Measurements from ENCODE around the gene CLEC10A.
"Not testable (repeated sequence)": the region's sequence is repeated elsewhere in the genome, so short reads cannot be mapped to it uniquely, and the experiment has no call there.

CLEC10A gene

DNA sequence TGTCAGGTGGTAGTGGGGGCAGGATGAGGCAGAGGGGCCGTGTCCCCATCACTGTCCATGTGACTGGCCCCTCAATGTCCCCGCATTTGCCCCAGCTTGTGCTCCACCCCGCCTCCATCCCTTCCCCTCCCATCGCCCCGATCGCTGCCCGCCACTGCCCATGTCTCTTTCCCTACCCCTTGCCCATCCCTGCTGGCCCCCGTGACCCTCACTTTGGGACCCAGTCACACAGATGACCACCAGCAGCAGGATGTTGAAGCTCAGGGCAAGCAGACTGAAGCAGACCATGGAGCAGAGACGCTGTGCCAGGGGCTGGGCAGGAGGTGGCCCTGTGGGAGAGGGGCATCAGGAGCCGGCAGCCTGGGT is 28.5 kb upstream of the CLEC10A start:
- no peak for DNase-seq (ENCODE audit: low spot score)

DNA sequence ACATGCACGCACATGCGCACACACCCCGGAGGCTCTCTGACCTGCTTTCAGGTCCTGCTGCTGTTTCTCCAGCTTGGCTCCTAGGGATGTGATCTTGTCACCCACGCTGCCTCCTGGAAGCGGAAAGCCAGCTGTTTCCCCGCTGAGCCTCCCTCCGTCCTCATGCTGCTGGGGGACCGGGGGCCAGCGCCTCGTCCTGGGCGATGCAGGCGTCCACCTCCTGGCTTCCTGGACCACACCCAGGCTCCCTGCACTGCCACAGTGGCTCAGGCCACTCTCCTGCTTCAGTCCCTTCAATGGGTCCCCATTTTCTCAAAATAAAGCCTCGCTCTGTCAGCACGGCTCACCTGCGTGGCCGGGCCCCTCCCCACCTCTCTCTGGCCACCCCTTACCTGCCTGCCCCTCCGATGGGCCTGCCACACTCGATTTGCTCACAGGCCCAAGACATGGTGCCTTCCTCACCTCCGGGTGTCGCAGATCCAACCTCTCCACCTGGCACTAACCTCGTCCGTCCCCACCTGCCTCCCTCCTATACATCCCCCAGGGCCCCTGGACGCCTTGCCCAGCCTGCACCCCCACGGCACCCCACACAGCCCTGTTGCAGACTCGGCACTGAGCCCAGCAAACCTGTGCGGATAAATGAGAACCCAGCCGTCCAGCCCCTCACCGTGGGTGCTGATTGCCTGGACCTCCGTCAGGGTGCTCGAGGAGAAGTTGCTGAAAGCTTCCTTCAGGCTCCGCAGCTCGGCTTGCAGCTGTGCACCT is 27.9 kb upstream of the CLEC10A start:
- DNase-seq (ENCODE audit: low spot score): no peak

DNA sequence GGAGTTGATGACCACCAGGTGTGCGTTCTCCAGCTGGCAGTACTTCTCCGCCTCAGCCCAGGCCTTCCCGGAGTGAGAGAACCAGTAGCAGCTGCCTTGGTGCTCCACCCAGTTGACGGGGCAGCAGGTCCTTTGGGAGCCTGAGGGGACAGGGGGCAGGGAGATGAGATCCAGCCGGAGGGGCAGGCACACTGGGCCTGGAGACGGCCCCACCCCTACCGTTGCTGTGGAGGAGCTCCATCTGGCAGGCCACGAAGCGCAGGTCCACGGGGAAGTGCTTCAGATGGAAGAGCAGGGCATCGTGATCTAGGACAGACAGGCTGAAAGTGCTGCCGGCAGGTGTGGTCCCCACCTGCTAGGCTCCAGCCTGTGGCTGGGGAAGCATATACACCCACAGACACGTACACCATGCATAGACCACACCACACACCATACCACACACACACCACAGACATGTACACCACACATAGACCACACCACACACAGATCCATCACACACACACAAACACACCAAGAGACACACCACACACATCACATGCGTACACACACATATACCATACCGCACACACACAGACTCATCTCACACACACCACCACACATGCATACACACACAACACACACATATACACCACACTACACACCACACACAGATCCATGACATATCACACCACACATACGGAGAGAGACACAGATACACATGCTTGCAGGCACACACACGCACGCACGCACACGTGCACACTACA is 27.1 kb upstream of the CLEC10A start:
- no peak for DNase-seq (ENCODE audit: low spot score)

DNA sequence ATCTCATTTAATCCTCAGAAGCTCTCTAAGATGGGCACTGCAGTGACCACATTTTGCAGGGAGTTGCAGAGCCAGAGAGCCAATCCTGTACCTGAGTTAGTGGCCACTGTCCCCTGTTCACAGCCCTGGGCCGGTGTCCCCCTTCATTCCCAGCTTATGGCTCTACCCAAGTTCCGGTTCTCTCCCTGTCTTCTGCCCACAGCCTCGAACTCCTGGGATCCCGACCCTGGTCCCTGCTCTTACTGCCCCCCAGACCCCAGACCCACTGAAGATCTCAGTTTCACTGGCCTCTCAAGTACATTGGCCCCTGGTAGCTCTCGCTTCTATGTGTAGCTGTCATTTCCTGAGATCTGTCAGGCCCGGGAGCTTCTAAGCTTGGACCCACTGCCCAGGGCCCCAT is 22.4 kb upstream of the CLEC10A start:
- no peak for DNase-seq (ENCODE audit: low spot score)

DNA sequence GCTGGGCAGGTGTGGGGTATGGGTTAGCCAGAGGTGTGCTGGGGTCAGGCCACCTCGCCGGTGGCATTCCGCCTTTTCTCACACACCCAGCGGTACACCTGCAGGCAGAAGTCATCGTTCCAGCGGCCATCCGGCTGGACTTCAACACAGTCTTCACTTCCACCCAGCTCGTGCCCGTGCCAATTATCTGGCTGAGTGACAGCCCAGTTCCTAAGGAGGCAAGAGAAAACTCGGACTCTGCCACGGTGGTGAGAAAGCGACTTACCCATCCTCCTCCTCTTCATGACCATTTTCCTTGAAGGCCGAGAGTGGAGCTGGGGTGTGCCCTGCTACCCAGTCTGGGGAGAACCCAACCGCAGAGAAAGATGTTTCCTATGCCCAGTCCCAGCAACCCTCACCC is 21.5 kb upstream of the CLEC10A start:
- DNase-seq (ENCODE audit: low spot score): no peak

DNA sequence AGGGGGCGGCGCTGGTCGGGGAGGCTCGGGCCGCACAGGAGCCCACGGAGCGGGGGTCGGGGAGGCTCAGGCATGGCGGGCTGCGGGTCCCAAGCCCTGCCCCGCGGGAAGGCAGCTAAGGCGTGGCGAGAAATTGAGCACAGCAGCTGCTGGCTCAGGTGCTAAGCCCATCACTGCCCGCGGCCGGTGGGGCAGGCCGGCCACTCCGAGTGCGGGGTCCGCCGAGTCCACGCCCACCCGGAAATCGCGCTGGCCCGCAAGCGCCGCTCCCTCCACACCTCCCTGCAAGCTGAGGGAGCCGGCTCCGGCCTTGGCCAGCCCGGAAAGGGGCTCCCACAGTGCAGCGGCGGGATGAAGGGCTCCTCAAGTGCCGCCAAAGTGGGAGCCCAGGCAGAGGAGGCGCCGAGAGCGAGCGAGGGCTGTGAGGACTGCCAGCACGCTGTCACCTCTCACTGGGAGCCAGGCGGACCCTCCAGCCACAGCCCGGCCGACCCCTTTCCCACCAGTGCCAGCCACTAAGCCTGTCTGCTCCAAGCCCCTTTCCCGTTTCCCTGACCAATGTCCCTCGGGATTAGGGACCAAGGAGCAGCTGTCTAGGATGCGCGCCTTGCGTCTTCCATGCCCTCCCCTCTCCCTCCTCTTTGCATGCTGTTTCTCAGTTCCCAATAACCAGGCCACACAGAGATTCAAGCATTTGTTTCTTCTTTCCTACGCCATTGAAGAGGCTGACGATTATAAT is 20.8 kb upstream of the CLEC10A start:
- not testable (repeated sequence) for DNase-seq (ENCODE audit: low spot score)

DNA sequence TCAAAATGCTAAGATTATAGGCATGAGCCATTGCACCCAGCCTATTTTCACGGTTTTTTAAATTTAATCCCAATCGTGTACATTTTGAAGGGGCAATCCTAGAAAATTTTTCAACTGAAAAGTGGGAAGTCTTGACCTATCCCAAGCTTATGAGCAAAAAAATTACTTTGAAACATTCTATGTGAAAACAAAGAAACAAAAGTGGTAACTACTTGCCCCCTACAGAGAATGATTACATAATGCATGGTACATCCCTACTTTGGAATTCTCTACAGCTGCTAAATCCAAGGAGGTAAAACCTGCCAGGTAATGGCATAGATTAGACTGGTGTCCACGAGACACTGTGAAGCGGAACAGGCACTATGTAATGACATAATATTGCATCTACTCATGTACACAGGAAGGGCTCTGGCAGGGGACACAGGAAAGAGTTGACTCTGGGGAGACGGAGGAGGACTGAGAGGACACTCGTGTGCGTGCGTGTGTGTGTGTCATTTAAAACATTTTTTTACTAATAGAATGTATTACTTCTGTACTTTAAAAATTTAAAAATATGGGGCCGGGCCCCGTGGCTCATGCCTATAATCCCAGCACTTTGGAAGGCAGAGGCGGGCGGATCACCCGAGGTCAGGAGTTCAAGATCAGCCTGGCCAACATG is 18.9 kb upstream of the CLEC10A start:
- no peak for DNase-seq (ENCODE audit: low spot score)

DNA sequence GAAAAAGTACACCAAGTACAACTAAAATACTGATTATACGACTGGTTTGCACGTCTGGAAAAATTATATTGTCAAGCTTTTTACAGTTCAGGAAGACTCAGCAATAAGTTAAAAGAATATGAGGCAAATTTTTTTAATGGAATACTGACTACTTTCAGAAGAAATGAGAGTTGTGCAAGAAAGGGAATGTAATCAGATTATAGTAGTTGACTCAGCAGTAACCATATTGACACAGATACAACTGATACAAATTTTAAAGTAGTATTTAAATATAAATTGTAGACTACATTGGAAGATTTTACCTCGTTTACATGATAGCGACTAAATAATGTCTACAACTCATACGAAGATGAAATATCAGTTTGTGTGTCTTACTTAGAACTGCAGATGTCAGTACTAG is 17.9 kb upstream of the CLEC10A start:
- no peak for DNase-seq (ENCODE audit: low spot score)

DNA sequence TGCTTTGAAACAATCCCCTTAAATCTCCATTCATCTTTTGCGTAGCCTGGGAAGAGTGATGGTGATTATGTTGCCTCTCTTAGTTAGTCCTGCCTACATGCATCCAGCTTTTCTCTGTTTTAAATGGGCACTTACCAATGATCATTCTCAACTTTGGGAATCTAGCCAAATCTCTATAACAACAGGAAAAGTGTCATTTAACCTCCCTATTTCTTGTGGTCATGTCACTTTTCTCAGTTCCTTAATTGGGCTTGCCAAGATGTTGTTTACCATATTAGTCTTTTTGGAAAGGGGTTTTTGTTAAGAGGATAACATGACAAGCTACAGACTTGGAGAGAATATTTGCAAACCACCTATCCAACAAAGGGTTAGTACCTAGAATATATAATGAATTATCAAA is 15.6 kb upstream of the CLEC10A start:
- DNase-seq (ENCODE audit: low spot score): no peak

DNA sequence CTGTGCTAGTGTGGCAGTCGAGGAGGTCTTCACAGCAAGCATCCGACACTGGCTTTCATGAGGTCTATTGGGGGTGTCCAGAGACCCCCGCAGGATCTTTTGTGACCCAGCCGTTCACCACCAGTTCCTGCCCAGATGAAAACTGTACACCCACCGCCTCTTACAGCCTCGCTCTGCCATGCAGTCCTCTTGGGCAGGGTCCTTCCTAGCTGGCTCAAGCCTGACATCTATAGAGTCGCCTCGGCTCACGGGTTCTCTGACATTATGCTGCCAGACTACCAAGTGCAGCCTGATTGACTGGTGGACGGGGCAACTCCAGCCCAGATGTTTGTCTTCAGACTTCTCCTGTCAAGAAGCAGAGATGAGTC is 14.6 kb upstream of the CLEC10A start:
- no peak for DNase-seq (ENCODE audit: low spot score)

DNA sequence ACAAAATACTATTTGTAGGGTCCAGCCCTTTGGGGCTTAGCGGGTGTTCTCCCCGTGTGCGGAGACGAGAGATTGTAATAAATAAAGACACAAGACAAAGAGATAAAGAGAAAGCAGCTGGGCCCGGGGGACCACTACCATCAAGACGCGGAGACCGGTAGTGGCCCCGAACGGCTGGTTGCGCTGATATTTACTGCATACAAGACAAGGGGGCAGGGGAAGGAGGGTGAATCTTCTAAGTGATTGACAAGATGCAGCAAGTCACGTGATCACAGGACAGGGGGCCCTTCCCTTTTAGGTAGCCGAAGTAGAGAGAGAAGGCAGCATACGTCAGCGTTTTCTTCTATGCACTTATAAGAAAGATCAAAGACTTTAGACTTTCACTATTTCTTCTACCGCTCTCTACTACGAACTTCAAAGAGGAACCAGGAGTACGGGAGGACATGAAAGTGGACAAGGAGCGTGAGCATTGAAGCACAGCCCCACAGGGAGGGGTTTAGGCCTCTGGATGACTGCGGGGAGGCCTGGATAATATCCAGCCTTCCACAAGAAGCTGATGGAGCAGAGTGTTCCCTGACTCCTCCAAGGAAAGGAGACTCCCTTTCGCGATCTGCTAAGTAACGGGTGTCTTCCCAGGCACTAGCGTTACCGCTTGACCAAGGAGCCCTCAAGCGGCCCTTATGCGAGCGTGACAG is 11.4 kb upstream of the CLEC10A start:
- DNase-seq (ENCODE audit: low spot score): not testable (repeated sequence)

DNA sequence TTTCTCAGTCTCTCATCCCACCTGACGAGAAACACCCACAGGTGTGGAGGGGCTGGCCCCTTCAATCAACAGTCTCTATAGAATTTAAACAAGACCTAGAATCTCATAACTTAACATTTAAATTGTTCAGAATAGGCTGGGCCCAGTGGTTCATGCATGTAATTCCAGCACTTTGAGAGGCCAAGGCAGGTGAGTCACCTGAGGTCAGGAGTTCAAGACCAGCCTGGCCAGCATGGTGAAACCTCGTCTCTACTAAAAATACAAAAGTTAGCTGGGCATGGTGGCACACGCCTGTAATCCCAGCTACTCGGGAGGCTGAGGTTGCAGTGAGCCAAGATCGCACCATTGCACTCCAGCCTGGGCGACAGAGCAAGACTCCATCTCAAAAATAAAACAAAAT is 9.5 kb upstream of the CLEC10A start:
- DNase-seq (ENCODE audit: low spot score): not testable (repeated sequence)

DNA sequence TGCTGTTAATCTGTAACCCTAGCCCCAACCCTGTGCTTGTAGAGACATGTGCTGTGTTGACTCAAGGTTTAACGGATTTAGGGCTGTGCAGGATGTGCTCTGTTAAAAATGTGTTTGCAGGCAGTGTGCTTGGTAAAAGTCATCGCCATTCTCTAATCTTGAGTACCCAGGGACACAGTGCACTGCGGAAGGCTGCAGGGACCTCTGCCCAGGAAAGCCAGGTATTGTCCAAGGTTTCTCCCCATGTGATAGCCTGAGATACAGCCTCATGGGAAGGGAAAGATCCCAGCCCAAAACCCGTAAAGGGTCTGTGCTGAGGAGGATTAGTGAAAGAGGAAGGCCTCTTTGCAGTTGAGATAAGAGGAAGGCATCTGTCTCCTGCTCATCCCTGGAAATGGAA is 8.4 kb upstream of the CLEC10A start:
- DNase-seq (ENCODE audit: low spot score): not testable (repeated sequence)

DNA sequence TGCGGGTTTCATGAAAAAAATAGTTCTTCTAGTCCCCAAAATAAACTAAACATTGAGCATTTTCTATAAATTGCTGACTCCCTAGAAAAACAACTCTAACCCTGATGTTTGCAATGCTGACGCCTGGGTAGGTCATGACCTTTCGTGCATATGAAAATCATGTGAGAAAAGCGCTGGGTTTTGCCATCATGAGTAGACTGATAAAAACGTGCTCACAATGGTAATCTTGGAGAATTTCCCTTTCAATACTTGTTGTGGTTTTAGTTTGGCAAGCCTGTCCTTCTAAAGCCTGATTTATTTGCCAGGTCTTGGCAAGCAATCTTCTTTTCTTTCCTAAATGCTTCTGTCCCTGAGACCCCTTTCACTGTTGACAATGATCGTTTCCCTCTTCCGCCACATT is 4.0 kb upstream of the CLEC10A start:
- DNase-seq (ENCODE audit: low spot score): no peak

DNA sequence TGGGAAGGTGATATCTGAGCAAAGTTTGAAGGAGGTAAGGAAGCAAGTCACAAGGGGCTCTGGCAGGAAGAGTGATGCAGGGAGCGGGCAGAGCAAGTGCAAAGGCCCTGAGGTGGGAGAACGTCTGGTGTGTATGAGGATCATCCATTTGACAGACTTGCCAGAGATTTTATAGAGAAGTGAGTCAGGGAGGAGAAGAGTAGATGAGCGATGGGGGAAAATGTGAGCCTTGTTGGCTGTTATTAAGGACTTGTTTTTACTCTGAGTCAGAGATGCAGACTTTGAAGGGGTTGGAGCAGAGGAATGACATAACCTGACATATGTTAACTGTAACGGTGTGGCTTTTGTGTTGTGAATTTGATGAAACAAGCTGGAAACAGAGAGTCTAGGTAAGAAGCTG is 3.5 kb upstream of the CLEC10A start:
- DNase-seq (ENCODE audit: low spot score): no peak

DNA sequence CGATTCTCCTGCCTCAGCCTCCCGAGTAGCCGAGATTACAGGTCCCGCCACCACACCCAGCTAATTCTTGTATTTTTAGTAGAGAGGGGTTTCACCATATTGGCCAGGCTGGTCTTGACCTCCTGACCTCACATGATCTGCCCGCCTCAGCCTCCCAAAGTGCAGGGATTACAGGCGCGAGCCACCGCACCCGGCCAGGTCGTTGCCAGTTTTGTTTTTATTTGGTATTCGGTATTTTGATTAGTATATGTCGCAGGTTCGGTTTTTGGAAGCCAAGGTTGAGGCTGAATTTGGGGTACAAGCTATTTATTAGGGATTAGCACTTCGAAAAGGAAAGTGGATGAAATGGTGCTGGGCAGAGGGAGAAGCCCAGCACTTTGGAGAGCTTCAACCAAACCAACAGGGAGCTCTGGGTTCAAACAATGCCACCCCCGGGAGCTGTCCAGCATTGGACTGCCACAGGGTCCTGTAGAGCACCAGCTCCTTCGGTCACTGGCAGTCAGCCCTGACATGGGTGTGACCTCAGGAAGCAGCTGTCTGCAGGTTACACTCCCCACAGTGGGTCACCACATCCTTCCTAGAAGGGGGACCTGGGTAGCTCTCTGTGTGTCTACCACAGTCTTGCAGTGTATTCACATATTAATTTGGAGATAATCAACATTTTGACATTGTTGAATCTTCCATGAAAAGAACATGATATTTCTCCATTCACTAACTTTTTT is 1.5 kb upstream of the CLEC10A start:
- no peak for DNase-seq (ENCODE audit: low spot score)

DNA sequence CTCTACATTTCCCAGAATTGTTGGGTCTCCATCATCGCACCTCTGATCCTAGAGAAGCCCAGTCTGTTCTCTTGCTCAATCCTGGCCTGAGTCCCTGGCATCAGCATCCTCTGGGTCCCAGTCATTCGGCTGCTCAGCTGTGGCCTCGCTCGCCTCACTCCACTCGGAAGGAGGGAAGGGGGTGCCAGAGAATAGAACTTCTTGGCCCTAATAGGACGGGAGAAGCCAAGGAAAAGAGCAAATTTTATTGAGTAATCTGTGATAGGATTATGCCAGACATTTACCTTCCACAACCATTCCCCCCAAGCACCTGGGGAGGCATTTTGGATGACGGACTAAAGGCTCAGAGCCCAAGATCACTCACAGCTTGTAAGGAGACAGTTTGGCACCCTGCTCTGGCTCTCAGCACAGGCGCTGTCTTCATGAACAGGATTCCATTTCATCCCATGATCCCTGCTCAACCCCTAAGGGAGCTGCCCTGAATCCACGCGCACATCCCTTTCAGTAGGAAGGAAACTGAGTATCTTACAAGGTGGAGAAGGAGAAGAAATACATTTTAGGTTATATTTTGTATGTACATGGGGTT is 498 bp upstream of the CLEC10A start:
- no peak for DNase-seq (ENCODE audit: low spot score)

DNA sequence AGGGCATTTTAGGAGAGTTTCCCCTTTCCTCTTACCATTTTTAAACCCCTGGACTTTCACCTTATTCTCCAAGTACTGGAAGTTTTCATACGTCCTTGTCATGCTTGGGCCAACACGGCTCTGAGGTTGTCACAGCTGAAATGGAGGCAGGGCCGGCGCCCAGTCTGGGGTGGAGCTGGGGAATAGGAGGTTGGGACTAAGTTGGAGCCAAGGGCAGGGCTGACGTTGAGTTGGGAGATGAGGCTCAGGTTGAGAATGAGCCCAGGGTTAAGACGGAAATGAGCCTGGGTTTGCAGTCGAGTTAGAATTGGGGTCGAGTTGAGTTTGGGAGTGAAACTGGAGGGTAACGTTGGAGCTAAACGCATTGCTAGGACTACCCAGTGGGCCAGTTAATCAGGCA is 1.3 kb downstream of the CLEC10A start:
- no peak for DNase-seq (ENCODE audit: low spot score)

DNA sequence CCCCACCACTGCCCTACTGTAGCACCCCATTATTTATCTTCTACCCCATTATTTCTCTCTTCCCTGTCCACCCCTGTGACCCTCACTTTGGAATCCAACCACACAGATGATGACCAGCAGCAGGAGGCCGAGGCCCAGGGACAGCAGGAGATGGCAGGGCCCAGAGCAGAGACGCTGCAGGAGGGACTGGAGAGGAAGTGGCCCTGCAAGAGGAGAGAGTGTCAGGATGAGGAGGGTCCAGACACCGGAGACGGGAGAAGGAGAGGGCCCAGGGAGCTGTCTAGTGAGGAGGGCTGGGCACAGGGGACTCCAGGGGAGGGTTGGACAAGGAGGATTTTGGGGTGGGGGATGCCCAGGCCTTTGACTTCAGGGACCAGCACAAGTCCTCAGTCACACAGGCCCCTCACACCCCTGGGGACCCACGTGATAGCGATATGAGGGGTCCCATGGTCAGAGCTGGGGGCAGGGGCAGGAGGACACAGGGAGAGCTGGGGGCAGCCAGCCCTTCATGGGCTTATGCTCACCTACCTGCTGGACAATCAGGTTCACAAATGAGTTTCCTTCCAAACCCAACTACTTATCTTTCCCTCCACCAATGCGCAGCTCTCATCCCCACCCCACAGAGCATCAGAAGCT is 2.0 kb downstream of the CLEC10A start:
- DNase-seq (ENCODE audit: low spot score): no peak

DNA sequence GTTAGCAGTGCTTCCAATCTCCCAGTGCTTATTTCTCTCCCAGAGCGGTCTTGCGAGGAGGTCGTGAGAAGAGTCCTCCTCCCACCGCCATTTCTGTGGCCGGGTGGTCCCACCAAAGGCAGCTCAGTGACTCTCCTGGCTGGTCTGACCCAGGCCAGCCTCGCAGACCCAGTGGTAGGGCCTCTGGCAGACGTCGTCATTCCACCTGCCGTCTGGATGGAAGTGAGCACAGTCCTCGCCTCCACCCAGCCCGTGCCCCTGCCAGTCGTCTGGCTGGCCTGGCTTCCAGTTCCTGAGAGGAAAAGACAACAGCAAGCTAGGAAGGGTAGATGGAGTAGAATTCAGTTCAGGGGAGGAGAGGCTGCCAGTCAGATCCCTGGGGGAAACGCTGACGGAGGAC is 5.1 kb downstream of the CLEC10A start:
- no peak for DNase-seq (ENCODE audit: low spot score)

DNA sequence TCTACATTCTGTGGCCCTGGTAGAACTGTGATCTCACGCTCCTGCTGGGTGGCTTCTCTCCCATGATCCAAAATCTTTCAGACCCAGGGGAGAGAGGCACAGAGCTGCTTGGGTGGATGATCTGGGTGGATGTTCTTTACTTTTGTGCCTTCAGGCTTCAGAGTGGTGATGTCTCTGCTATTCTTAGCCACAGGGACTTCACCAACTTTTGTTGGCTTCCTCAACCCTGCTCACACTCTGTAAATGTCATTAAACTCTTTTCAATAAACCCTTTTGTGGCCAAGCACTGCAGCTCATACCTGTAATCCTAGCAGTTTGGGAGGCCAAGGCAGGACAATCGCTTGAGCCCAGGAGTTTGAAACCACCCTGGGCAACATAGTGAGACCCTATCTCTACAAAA is 7.6 kb downstream of the CLEC10A start:
- DNase-seq (ENCODE audit: low spot score): no peak
